GM12872 (cell line): ENCODE measurements around the gene SGMS2.

Source experiments
- CTCF ChIP-seq: IDR thresholded peaks from 3 replicates; pipeline ENCODE4 v1.5.1; 2011; ENCODE audit warnings: low read depth, mild to moderate bottlenecking, low read length, moderate library complexity; ENCODE audit not compliant: insufficient read depth

Gene SGMS2

GRCh38 chr4:107824350-107825071, at the start of gene SGMS2:
SGMS2 (plus strand) TSS chr4:107824932; CDS start chr4:107895554, 70,622 bp downstream.
- no peak for TF ChIP-seq CTCF

GRCh38 chr4:107777890-107778289, 46.8 kb upstream of the SGMS2 start:
- TF ChIP-seq CTCF = no peak

GRCh38 chr4:107778784-107779530, 45.8 kb upstream of the SGMS2 start:
- no peak for TF ChIP-seq CTCF

- TF ChIP-seq CTCF = no peak
Observed at GRCh38 chr4:107780665-107781064, 44.1 kb upstream of the SGMS2 start.

- no peak for TF ChIP-seq CTCF
Observed at GRCh38 chr4:107791902-107792301, 32.8 kb upstream of the SGMS2 start.

GRCh38 chr4:107792711-107793110, 32.0 kb upstream of the SGMS2 start:
- no peak for TF ChIP-seq CTCF

GRCh38 chr4:107793996-107794395, 30.7 kb upstream of the SGMS2 start:
- no peak for TF ChIP-seq CTCF
